Stimulated activated CD8-positive, alpha-beta memory T cell treated with anti-CD3 and anti-CD28 coated beads, Interleukin-7, amount 100 ng/mL, for 48 hours (primary cell): Measurements from ENCODE around the gene ZNF493.
A peak's percentile ranks its signal among the peaks of the same experiment; 100 is the strongest.

Experiments
- DNase-seq, 2 donors: peaks; one replicate each; pipeline ENCODE4 v3.0.0-alpha.2; 2020; ENCODE audit warnings: low read depth in 1 of 2; ENCODE audit errors: extremely low read depth in 1 of 2

The ZNF493 gene

GRCh38 chr19:21462540-21462939 is 65.6 kb downstream of the ZNF493 start:
- no peak for DNase-seq

GRCh38 chr19:21463449-21464105 is 66.6 kb downstream of the ZNF493 start:
- peak in 1 of 2 donors; percentile 53 for DNase-seq

GRCh38 chr19:21466627-21467026 is 69.7 kb downstream of the ZNF493 start:
- no peak for DNase-seq

GRCh38 chr19:21468791-21469190 is 71.9 kb downstream of the ZNF493 start:
- no peak for DNase-seq

GRCh38 chr19:21472507-21472906 is 75.6 kb downstream of the ZNF493 start:
- DNase-seq: no peak

GRCh38 chr19:21474671-21475181 is 77.8 kb downstream of the ZNF493 start:
- DNase-seq: peak; percentile 60 to 78
